Measurements from ENCODE around the gene TMEM222. TPM values are rescaled to one million over a fixed set of nuclear protein-coding genes. Genes with fewer than 3 reads are reported as not detected.

TMEM222 gene
- total and polyA plus RNA-seq, 3 experiments from 2014 or later: 52.0 to 65.2 (median 54.9) TPM

GRCh38 chr1:27290581-27290980, 31.4 kb upstream of the TMEM222 start:
- no peak overlapping the region for H3K27ac ChIP-seq (ENCODE audit: low read depth, low read length)
- no peaks in the 10 kb centered on the region for H3K9me3 Mint-ChIP-seq
- H3K27me3 ChIP-seq (ENCODE audit: insufficient read depth, low read length, poor library complexity, severe bottlenecking): no peaks in the 10 kb centered on the region
- H3K4me1 Mint-ChIP-seq: no peaks in the 10 kb centered on the region
- ChIA-PET POLR2A (no interaction called here), CTCF (no interaction called here)
- H3K9me3 ChIP-seq (ENCODE audit: low read length): no peaks in the 10 kb centered on the region
- H3K4me3 Mint-ChIP-seq: no peak overlapping the region
- no peak for DNase-seq
- no peaks in the 10 kb centered on the region for H3K4me1 ChIP-seq (ENCODE audit: insufficient read depth, low read length)
- peaks cover 4 to 66% (median 10%) of the 10 kb centered on the region in 3 donors for H3K36me3 Mint-ChIP-seq
- no peak overlapping the region for H3K4me3 ChIP-seq (ENCODE audit: low read length)
- H3K27ac Mint-ChIP-seq: peak overlapping the region in 4 of 8 donors; percentile 30 to 60 (median 45)
- H3K36me3 ChIP-seq (ENCODE audit: insufficient read depth, low read length): peaks cover 13% of the 10 kb centered on the region
- H3K27me3 Mint-ChIP-seq: no peaks in the 10 kb centered on the region

GRCh38 chr1:27292106-27292505, 29.9 kb upstream of the TMEM222 start:
- peaks cover 0 to 4% (median 4%) of the 10 kb centered on the region in 3 donors for H3K4me1 Mint-ChIP-seq
- no peak for DNase-seq
- peaks cover 16% of the 10 kb centered on the region for H3K36me3 ChIP-seq (ENCODE audit: insufficient read depth, low read length)
- H3K27ac Mint-ChIP-seq: no peak overlapping the region
- H3K9me3 ChIP-seq (ENCODE audit: low read length): no peaks in the 10 kb centered on the region
- H3K27me3 ChIP-seq (ENCODE audit: insufficient read depth, low read length, poor library complexity, severe bottlenecking): no peaks in the 10 kb centered on the region
- peaks cover 4 to 77% (median 14%) of the 10 kb centered on the region in 3 donors for H3K36me3 Mint-ChIP-seq
- no peak overlapping the region for H3K4me3 Mint-ChIP-seq
- no peaks in the 10 kb centered on the region for H3K9me3 Mint-ChIP-seq
- ChIA-PET POLR2A (no interaction called here), CTCF (interaction anchor here (1.1 to 13.0 kb wide), 2 partner anchors 9 to 95 kb away, joined by 3 to 205 read pairs; partner anchors contain the start of genes CD164L2 and GPR3)
- no peak overlapping the region for H3K4me3 ChIP-seq (ENCODE audit: low read length)
- no peak overlapping the region for H3K27ac ChIP-seq (ENCODE audit: low read depth, low read length)
- no peaks in the 10 kb centered on the region for H3K4me1 ChIP-seq (ENCODE audit: insufficient read depth, low read length)
- H3K27me3 Mint-ChIP-seq: no peaks in the 10 kb centered on the region

DNA sequence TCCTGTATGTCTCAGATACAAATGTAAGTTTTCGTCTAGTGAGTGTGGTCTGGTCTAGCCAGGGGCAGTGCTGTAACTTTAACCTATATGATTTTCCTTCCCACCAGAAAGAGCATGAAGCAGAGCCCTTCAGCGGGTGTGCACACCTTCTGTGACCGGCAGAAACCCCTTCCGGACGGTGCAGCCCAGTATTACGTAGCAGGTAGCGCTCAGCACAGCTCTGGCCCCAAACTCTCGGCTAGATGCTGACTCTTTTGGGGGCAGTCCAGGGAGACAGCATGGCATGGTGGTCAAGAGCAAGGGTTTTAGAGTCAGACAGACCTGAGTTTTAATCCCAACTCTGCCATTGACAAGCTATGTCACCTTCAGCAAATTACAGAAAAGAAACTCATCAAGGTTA, 28.0 kb upstream of the TMEM222 start:
- no peak for DNase-seq
- Histone ChIP-seq H3K27ac (ENCODE audit: low read depth, low read length) (no peak overlapping the region), H3K4me1 (ENCODE audit: insufficient read depth, low read length) (no peaks in the 10 kb centered on the region), H3K9me3 (ENCODE audit: low read length) (no peaks in the 10 kb centered on the region), H3K4me3 (ENCODE audit: low read length) (no peak overlapping the region), H3K27me3 (ENCODE audit: insufficient read depth, low read length, poor library complexity, severe bottlenecking) (no peaks in the 10 kb centered on the region), H3K36me3 (ENCODE audit: insufficient read depth, low read length) (peaks cover 23% of the 10 kb centered on the region)
- Mint-ChIP-seq H3K4me1 (peaks cover 0 to 4% (median 4%) of the 10 kb centered on the region in 3 donors), H3K27ac (peak overlapping the region in 2 of 8 donors; percentile 2 to 9), H3K4me3 (no peak overlapping the region), H3K9me3 (no peaks in the 10 kb centered on the region), H3K27me3 (no peaks in the 10 kb centered on the region), H3K36me3 (peaks cover 4 to 84% (median 13%) of the 10 kb centered on the region in 3 donors)
- ChIA-PET POLR2A (no interaction called here), CTCF (interaction anchor here (0.8 to 13.6 kb wide), 7 partner anchors 8 to 313 kb away, joined by 3 to 283 read pairs (median 4); partner anchors contain the start of genes CD164L2 and GPR3)

DNA sequence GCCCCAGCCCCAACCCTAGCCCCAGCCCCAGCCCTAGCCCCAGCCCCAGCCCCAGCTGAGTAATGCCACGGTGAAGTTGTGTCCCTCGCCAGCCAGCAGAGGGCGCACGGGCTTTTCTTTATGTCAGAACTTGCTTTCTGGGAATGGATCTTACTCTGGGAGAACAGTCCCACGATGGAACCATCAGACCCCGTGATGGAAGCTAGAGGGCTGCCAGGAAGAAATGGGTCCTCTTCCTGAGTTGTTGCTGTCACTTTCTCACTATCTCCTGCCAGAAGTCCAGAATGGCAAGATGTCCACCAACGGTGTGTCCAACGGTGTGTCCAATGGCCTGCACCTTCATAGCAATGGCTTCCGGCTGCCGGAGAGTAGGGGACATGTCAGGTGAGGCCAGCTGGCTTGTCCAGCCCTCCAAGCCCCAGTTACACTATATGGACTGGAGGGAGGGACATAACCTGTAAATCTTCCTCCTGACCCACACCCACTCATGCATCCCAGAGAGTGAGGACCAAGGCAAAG, 25.1 kb upstream of the TMEM222 start:
- POLR2A ChIA-PET: no interaction called here

GRCh38 chr1:27297903-27298302, 24.1 kb upstream of the TMEM222 start:
- Histone ChIP-seq H3K4me1 (ENCODE audit: insufficient read depth, low read length) (no peaks in the 10 kb centered on the region), H3K27me3 (ENCODE audit: insufficient read depth, low read length, poor library complexity, severe bottlenecking) (no peaks in the 10 kb centered on the region), H3K4me3 (ENCODE audit: low read length) (no peak overlapping the region), H3K27ac (ENCODE audit: low read depth, low read length) (no peak overlapping the region), H3K36me3 (ENCODE audit: insufficient read depth, low read length) (peaks cover 22% of the 10 kb centered on the region), H3K9me3 (ENCODE audit: low read length) (no peaks in the 10 kb centered on the region)
- ChIA-PET CTCF (interaction anchor here (0.6 to 13.6 kb wide), 14 partner anchors 10 to 365 kb away, joined by 3 to 283 read pairs (median 6); partner anchors contain the start of genes CD164L2 and GPR3), POLR2A (interaction anchor here (0.9 kb wide), 1 partner anchor 99 kb away, joined by 3 read pairs; no protein-coding TSS in a partner anchor)
- Mint-ChIP-seq H3K4me1 (peaks cover 0 to 6% (median 4%) of the 10 kb centered on the region in 3 donors), H3K36me3 (peaks cover 4 to 90% (median 15%) of the 10 kb centered on the region in 3 donors), H3K4me3 (no peak overlapping the region), H3K9me3 (no peaks in the 10 kb centered on the region), H3K27me3 (no peaks in the 10 kb centered on the region), H3K27ac (peak overlapping the region in 1 of 8 donors; percentile 19)
- DNase-seq: no peak

More for the DNA sequence above, 25.1 kb upstream of the TMEM222 start:
- Mint-ChIP-seq H3K27me3 (no peaks in the 10 kb centered on the region), H3K4me3 (no peak overlapping the region), H3K4me1 (peaks cover 0 to 6% (median 4%) of the 10 kb centered on the region in 3 donors), H3K9me3 (no peaks in the 10 kb centered on the region), H3K27ac (no peak overlapping the region), H3K36me3 (peaks cover 4 to 87% (median 12%) of the 10 kb centered on the region in 3 donors)
- no peaks in the 10 kb centered on the region for H3K27me3 ChIP-seq (ENCODE audit: insufficient read depth, low read length, poor library complexity, severe bottlenecking)
- CTCF ChIA-PET: interaction anchor here (0.6 to 13.6 kb wide), 40 partner anchors 8 to 373 kb away, joined by 3 to 283 read pairs (median 4); partner anchors contain the start of genes CD164L2 and GPR3
- H3K4me1 ChIP-seq (ENCODE audit: insufficient read depth, low read length): no peaks in the 10 kb centered on the region
- peak; percentile 24 to 75 (median 60) for DNase-seq
- H3K9me3 ChIP-seq (ENCODE audit: low read length): no peaks in the 10 kb centered on the region
- H3K36me3 ChIP-seq (ENCODE audit: insufficient read depth, low read length): peaks cover 22% of the 10 kb centered on the region
- H3K4me3 ChIP-seq (ENCODE audit: low read length): no peak overlapping the region
- no peak overlapping the region for H3K27ac ChIP-seq (ENCODE audit: low read depth, low read length)

DNA sequence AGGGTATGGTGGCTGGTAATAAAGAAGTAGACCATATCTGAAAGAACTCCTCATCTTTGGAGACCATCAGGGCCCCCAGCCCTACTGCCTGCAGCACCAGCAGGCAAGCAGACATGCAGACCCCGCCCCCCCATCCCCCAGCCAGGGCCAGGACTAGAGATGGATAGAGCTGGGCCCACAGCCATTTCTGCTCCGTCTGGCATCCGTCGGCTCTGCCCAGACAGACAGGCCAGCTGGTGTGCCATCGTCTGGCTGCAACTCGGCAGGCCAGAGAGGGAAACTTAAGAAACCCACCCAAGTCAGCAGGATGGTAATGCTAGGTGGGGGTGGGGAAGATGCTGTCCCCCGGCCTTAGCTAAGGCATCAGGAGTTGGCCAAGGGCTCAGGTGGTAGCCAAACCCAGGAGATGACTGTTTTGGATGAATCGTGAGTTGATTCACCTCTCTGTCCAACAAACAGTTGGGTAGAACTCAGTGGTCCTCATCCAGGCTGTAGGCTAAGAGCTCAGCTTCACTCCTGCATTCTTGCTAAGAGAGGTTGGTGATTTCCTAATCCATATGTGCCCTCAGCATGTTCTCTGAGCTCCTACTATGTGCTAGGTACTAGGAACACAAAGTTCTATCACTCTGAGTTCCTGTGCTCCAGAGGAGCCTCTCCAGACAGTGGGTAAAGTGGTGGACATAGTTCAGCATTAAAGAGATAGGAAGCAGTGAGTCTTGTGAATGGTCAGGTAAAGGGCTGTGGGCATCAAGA, 23.2 kb upstream of the TMEM222 start:
- H3K36me3 Mint-ChIP-seq: peaks cover 1 to 93% (median 14%) of the 10 kb centered on the region in 3 donors
- ChIA-PET CTCF (interaction anchor here (0.9 to 13.6 kb wide), 14 partner anchors 9 to 364 kb away, joined by 3 to 283 read pairs (median 6); partner anchors contain the start of genes CD164L2 and GPR3), POLR2A (no interaction called here)
- H3K27me3 ChIP-seq (ENCODE audit: insufficient read depth, low read length, poor library complexity, severe bottlenecking): no peaks in the 10 kb centered on the region
- no peaks in the 10 kb centered on the region for H3K4me1 ChIP-seq (ENCODE audit: insufficient read depth, low read length)
- no peak overlapping the region for H3K4me3 ChIP-seq (ENCODE audit: low read length)
- no peaks in the 10 kb centered on the region for H3K9me3 ChIP-seq (ENCODE audit: low read length)
- H3K27ac ChIP-seq (ENCODE audit: low read depth, low read length): no peak overlapping the region
- no peaks in the 10 kb centered on the region for H3K27me3 Mint-ChIP-seq
- peaks cover 0 to 6% (median 4%) of the 10 kb centered on the region in 3 donors for H3K4me1 Mint-ChIP-seq
- H3K9me3 Mint-ChIP-seq: no peaks in the 10 kb centered on the region
- no peak for DNase-seq
- peaks cover 22% of the 10 kb centered on the region for H3K36me3 ChIP-seq (ENCODE audit: insufficient read depth, low read length)
- H3K4me3 Mint-ChIP-seq: no peak overlapping the region
- no peak overlapping the region for H3K27ac Mint-ChIP-seq

DNA sequence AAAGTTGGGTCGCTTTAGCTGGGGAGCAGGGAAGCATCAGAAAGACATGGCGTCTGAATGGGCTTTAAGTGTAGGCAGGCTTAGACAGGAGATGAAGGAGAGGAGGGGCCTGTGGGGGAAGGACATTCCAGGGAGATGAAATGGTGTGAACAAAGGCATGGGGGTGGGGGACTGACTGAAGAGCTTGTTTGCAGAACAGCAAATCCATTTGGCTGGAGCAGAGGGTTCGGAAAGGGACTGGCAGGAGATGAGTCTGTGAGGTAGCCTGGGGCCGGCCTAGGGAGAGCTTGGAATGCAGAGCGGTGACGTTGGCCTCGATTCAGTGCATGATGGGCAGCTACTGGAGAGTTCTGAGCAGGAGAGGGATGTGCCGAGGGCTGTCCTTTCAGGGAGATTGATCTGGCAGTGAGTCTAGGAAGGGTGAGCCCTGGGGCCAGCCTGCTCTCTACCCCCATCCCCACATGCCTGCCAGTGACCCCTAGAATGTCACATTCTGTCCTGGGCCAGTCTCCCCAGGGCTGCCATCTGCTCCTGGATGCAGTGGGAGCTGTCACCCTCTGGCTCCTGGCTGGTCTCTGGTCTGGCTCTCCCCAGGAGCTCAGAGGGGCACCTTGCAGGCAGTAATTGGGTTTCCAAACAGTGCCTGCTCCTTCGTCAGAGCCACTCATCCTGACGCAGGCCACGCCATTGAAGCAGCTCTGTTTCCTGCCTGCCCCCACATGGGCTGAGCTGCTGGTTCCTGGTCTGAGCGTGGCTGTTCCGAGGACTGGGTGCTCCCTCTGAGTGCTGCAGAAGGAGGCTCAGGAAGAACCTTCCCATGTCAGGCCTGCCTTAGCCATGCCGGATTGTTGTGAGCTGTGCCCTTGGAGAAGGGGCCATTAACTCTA, 22.3 kb upstream of the TMEM222 start:
- Mint-ChIP-seq H3K27ac (peak overlapping the region in 2 of 8 donors; percentile 59 to 74), H3K36me3 (peaks cover 0 to 93% (median 14%) of the 10 kb centered on the region in 3 donors), H3K27me3 (no peaks in the 10 kb centered on the region), H3K4me1 (peaks cover 0 to 6% (median 4%) of the 10 kb centered on the region in 3 donors), H3K9me3 (no peaks in the 10 kb centered on the region), H3K4me3 (no peak overlapping the region)
- no peak for DNase-seq
- ChIA-PET POLR2A (interaction anchor here (1.3 to 2.1 kb wide), 2 partner anchors 96 to 98 kb away, joined by 3 to 10 read pairs; no protein-coding TSS in a partner anchor), CTCF (interaction anchor here (0.6 to 13.6 kb wide), 26 partner anchors 14 to 363 kb away, joined by 3 to 283 read pairs (median 5); partner anchors contain the start of genes AHDC1, CD164L2, GPR3 and MAP3K6)
- Histone ChIP-seq H3K27me3 (ENCODE audit: insufficient read depth, low read length, poor library complexity, severe bottlenecking) (no peaks in the 10 kb centered on the region), H3K36me3 (ENCODE audit: insufficient read depth, low read length) (peaks cover 22% of the 10 kb centered on the region), H3K27ac (ENCODE audit: low read depth, low read length) (no peak overlapping the region), H3K4me1 (ENCODE audit: insufficient read depth, low read length) (no peaks in the 10 kb centered on the region), H3K4me3 (ENCODE audit: low read length) (no peak overlapping the region), H3K9me3 (ENCODE audit: low read length) (no peaks in the 10 kb centered on the region)
